Fibroblast of lung (primary cell): Measurements from ENCODE around the gene NRDC. TPM values are rescaled to one million over a fixed set of nuclear protein-coding genes. Genes with fewer than 3 reads are reported as not detected.

Experiments
- DNase-seq, 2 donors: peaks; one replicate each; pipeline versions ENCODE4 v3.0.0 to v3.0.0-alpha.2; 2010; ENCODE audit warnings: low read depth in 2 of 2
- H2AFZ ChIP-seq: 2 replicates; pipeline ENCODE4 v1.5.1; 2012; ENCODE audit warnings: low read length, control low read depth, inconsistent platforms
- H3K27ac ChIP-seq: 2 replicates; pipeline ENCODE4 v1.5.1; 2011; ENCODE audit warnings: low read length, control low read depth; ENCODE audit not compliant: insufficient read depth
- H3K27me3 ChIP-seq: 2 replicates; pipeline ENCODE4 v1.5.1; 2011; ENCODE audit warnings: mild to moderate bottlenecking, low read length; ENCODE audit not compliant: control insufficient read depth, insufficient read depth
- H3K36me3 ChIP-seq: 2 replicates; pipeline ENCODE4 v1.5.1; 2011; ENCODE audit warnings: low read length; ENCODE audit not compliant: control insufficient read depth, insufficient read depth
- H3K4me1 ChIP-seq: 2 replicates; pipeline ENCODE4 v1.5.1; 2011; ENCODE audit warnings: low read length; ENCODE audit not compliant: control insufficient read depth, insufficient read depth; ENCODE audit errors: extremely low read depth
- H3K4me2 ChIP-seq: 2 replicates; pipeline ENCODE4 v1.5.1; 2011; ENCODE audit warnings: low read length, control low read depth; ENCODE audit not compliant: insufficient read depth; ENCODE audit errors: extremely low read depth
- H3K4me3 ChIP-seq, 4 experiments: fragments of 200-600 bp in 1 of 4; sonication (generic) in 1 of 4; replicated peaks in 1 of 4; 2 replicates each; pipeline ENCODE4 v1.5.1; 2011 to 2016; ENCODE audit warnings: low read length in 4 of 4, low read depth in 3 of 4, mild to moderate bottlenecking in 3 of 4, control low read depth in 2 of 4, inconsistent platforms in 1 of 4, mixed read lengths in 1 of 4; ENCODE audit not compliant: insufficient read depth in 1 of 4; ENCODE audit errors: control extremely low read depth in 1 of 4
- H3K79me2 ChIP-seq: 2 replicates; pipeline ENCODE4 v1.5.1; 2012; ENCODE audit warnings: mild to moderate bottlenecking, low read length, inconsistent platforms; ENCODE audit not compliant: control insufficient read depth, insufficient read depth
- H3K9ac ChIP-seq: 2 replicates; pipeline ENCODE4 v1.5.1; 2011; ENCODE audit warnings: mild to moderate bottlenecking, low read length, control low read depth; ENCODE audit not compliant: insufficient read depth
- H3K9me3 ChIP-seq: 2 replicates; pipeline ENCODE4 v1.5.1; 2012; ENCODE audit warnings: low read depth, low read length; ENCODE audit not compliant: control insufficient read depth, insufficient read depth
- H4K20me1 ChIP-seq: 2 replicates; pipeline ENCODE4 v1.5.1; 2011; ENCODE audit warnings: low read length; ENCODE audit not compliant: control insufficient read depth, insufficient read depth; ENCODE audit errors: extremely low read depth
- CTCF ChIP-seq, 2 donors: IDR thresholded peaks in 1 of 2; conservative IDR thresholded peaks in 1 of 2; 1 replicate in 1 of 2; 2 replicates in 1 of 2; pipeline ENCODE4 v1.5.1; 2011 to 2012; ENCODE audit warnings: low read length in 2 of 2, control low read depth in 1 of 2, inconsistent platforms in 1 of 2, low read depth in 1 of 2, mild to moderate bottlenecking in 1 of 2
- EZH2 ChIP-seq: IDR thresholded peaks from 2 replicates; pipeline ENCODE4 v1.5.1; 2012; ENCODE audit warnings: low read length, control low read depth, mild to moderate bottlenecking; ENCODE audit errors: missing control alignments
- polyA plus RNA-seq, 2 donors: library from polyadenylated mRNA; depleted of rRNA in 1 of 2; stranded (reverse) in 1 of 2; unstranded in 1 of 2; fragments of >200 nt; gene quantifications; 2 replicates each; pipeline ENCODE4 v1.2.1, GENCODE V29; 2011 to 2012; ENCODE audit warnings: missing spikeins in 1 of 2
- total RNA-seq: library from RNA; depleted of rRNA; stranded (reverse); fragments of >200 nt; gene quantifications from 2 replicates; pipeline ENCODE4 v1.2.1, GENCODE V29; 2014

Gene NRDC
- total and polyA plus RNA-seq, 2 donors (not counting 1 experiment from before 2014, with no cell fraction given) = 116 to 142 TPM

- no peaks in the 10 kb centered on the region for H3K4me1 ChIP-seq
- no peaks in the 10 kb centered on the region for H3K27me3 ChIP-seq
- no peak overlapping the region for H2AFZ ChIP-seq
- DNase-seq = peak in 1 of 2 donors; percentile 52
- H3K27ac ChIP-seq = no peak overlapping the region
- no peak for TF ChIP-seq EZH2
- TF ChIP-seq CTCF (conservative IDR thresholded peaks at IDR 0.05 in 1 of 2, IDR thresholded peaks at IDR 0.05 in 1 of 2; ENCODE audit: low read depth in 1 of 2, low read length in 2 of 2) = no peak
- no peak overlapping the region for H3K4me2 ChIP-seq
- H3K4me3 ChIP-seq = no peak overlapping the region
- no peaks in the 10 kb centered on the region for H4K20me1 ChIP-seq
- no peaks in the 10 kb centered on the region for H3K79me2 ChIP-seq
- H3K36me3 ChIP-seq = peaks cover 3% of the 10 kb centered on the region
- H3K9ac ChIP-seq = no peak overlapping the region
- no peaks in the 10 kb centered on the region for H3K9me3 ChIP-seq
Observed at GRCh38 chr1:51784997-51785421, 93.5 kb downstream of the NRDC start.

GRCh38 chr1:51780927-51781326, 97.6 kb downstream of the NRDC start:
- DNase-seq = no peak
- Histone ChIP-seq H3K9me3 (no peaks in the 10 kb centered on the region), H3K27ac (no peak overlapping the region), H3K4me2 (no peak overlapping the region), H3K79me2 (no peaks in the 10 kb centered on the region), H3K36me3 (no peaks in the 10 kb centered on the region), H3K9ac (no peak overlapping the region), H3K4me3 (no peak overlapping the region), H2AFZ (no peak overlapping the region), H4K20me1 (no peaks in the 10 kb centered on the region), H3K27me3 (no peaks in the 10 kb centered on the region), H3K4me1 (no peaks in the 10 kb centered on the region)
- TF ChIP-seq EZH2 = no peak
- TF ChIP-seq CTCF (conservative IDR thresholded peaks at IDR 0.05 in 1 of 2, IDR thresholded peaks at IDR 0.05 in 1 of 2; ENCODE audit: low read depth in 1 of 2, low read length in 2 of 2) = no peak

- H3K9ac ChIP-seq = no peak overlapping the region
- no peak overlapping the region for H3K4me3 ChIP-seq
- TF ChIP-seq CTCF (conservative IDR thresholded peaks at IDR 0.05 in 1 of 2, IDR thresholded peaks at IDR 0.05 in 1 of 2; ENCODE audit: low read depth in 1 of 2, low read length in 2 of 2) = no peak
- TF ChIP-seq EZH2 = no peak
- no peaks in the 10 kb centered on the region for H3K9me3 ChIP-seq
- H2AFZ ChIP-seq = no peak overlapping the region
- H3K27me3 ChIP-seq = no peaks in the 10 kb centered on the region
- no peaks in the 10 kb centered on the region for H3K4me1 ChIP-seq
- H3K36me3 ChIP-seq = peaks cover 2% of the 10 kb centered on the region
- H3K79me2 ChIP-seq = no peaks in the 10 kb centered on the region
- DNase-seq = no peak
- H3K4me2 ChIP-seq = no peak overlapping the region
- H4K20me1 ChIP-seq = no peaks in the 10 kb centered on the region
- no peak overlapping the region for H3K27ac ChIP-seq
Observed at GRCh38 chr1:51776408-51776807, 102.1 kb downstream of the NRDC start.
